Smooth muscle cell (in vitro differentiated cells): ENCODE measurements around the gene NFKBIB. TPM values are rescaled to one million over a fixed set of nuclear protein-coding genes. Genes with fewer than 3 reads are reported as not detected.
A peak's percentile ranks its signal among the peaks of the same experiment; 100 is the strongest.

Experiments
- DNase-seq: peaks from one replicate; lab custom pipeline; 2025; ENCODE audit not compliant: unreplicated experiment; lab: John Stamatoyannopoulos, UW
- H2AFZ ChIP-seq: fragments of 200-600 bp; sonication (generic); 2 replicates; pipeline ENCODE4 v1.6.0; 2016; ENCODE audit warnings: antibody characterized with exemption, low read depth, mild to moderate bottlenecking
- H3F3A ChIP-seq: fragments of 200-600 bp; sonication (generic); 2 replicates; pipeline ENCODE4 v1.6.0; 2017; ENCODE audit warnings: antibody characterized with exemption, low read depth
- H3K27ac ChIP-seq: fragments of 200-600 bp; sonication (generic); 2 replicates; pipeline ENCODE4 v1.5.1; 2016; ENCODE audit warnings: low read depth, mild to moderate bottlenecking
- H3K27me3 ChIP-seq: fragments of 200-600 bp; sonication (generic); 2 replicates; pipeline ENCODE4 v1.6.1; 2016; ENCODE audit warnings: low read depth, mild to moderate bottlenecking
- H3K36me3 ChIP-seq: fragments of 200-600 bp; sonication (generic); 2 replicates; pipeline ENCODE4 v1.5.1; 2016; ENCODE audit warnings: low read depth
- H3K4me1 ChIP-seq: fragments of 200-600 bp; sonication (generic); 2 replicates; pipeline ENCODE4 v1.5.1; 2016; ENCODE audit warnings: low read depth
- H3K4me2 ChIP-seq: fragments of 200-600 bp; sonication (generic); 2 replicates; pipeline ENCODE4 v1.6.0; 2016; ENCODE audit warnings: mild to moderate bottlenecking
- H3K4me3 ChIP-seq: fragments of 200-600 bp; sonication (generic); 2 replicates; pipeline ENCODE4 v1.5.1; 2016; ENCODE audit warnings: mild to moderate bottlenecking
- H3K79me2 ChIP-seq: fragments of 200-600 bp; sonication (generic); 2 replicates; pipeline ENCODE4 v1.6.0; 2016; ENCODE audit warnings: low read depth, mild to moderate bottlenecking
- H3K9ac ChIP-seq: fragments of 200-600 bp; sonication (generic); 2 replicates; pipeline ENCODE4 v1.6.0; 2016; ENCODE audit warnings: low read depth
- H3K9me3 ChIP-seq: fragments of 200-600 bp; sonication (generic); replicated peaks from 2 replicates; pipeline ENCODE4 v1.5.1; 2016; ENCODE audit warnings: low read depth
- H4K20me1 ChIP-seq: fragments of 200-600 bp; sonication (generic); 2 replicates; pipeline ENCODE4 v1.6.0; 2016; ENCODE audit warnings: low read depth
- WGBS: methylation state at CpG from one replicate; pipeline ENCODE4 v1.1.7; 2016; ENCODE audit warnings: low lambda C conversion rate; 5-methylcytosine and 5-hydroxymethylcytosine counted together
- polyA plus RNA-seq: library from polyadenylated mRNA; unstranded; fragments of >200 nt; fragmentation: Nextera tagmentation; extraction: Ambion mirVana; gene quantifications from 2 replicates; pipeline ENCODE4 v1.2.1, GENCODE V29; 2016
- total RNA-seq: library from RNA; depleted of rRNA; stranded (reverse); fragments of >200 nt; gene quantifications from 2 replicates; pipeline ENCODE4 v1.2.3, GENCODE V29; 2014
- TF ChIP-seq, protein P1 (sequence below): fragments of 200-600 bp; sonication (generic); IDR thresholded peaks from 2 replicates; pipeline ENCODE4 v1.5.1; 2017; ENCODE audit warnings: borderline replicate concordance, mild to moderate bottlenecking, antibody characterized with exemption; ENCODE audit not compliant: insufficient read depth, poor library complexity, severe bottlenecking

Gene NFKBIB
- total and polyA plus RNA-seq, 2 experiments from 2014 or later, result 10.9 to 19.2 TPM

DNA sequence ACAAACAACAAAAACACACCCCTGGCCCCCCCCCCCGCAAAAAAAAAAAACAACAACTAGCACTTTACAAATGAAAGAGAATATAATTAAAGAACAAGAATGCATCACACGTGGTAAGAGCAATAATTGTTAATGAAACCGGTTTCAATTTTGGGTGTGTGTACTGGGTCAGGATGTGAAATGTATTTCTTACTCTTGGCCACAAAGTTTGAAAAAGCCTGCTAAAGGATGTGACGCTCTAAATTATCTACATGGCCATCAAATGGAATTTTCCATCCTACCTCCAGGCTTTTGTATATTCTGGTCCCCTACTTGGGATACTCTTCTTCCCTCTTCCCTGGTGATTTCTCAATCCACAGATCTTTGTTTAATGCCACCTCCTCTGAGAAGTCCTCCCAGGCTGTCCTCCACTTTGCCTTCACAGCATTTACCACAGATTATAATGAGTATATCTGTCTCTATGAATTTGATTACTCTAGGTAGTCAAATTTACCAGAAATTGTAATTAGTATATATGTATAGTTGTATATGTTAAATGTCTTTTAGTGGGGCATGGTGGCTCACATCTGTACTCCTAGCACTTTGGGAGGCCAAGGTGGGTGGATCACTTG, 28.7 kb downstream of the NFKBIB start:
- no peak for DNase-seq
- Histone ChIP-seq H3K27me3 (no peaks in the 10 kb centered on the region), H4K20me1 (no peaks in the 10 kb centered on the region), H3K79me2 (peaks cover 30% of the 10 kb centered on the region), H3F3A (no peaks in the 10 kb centered on the region), H3K36me3 (no peaks in the 10 kb centered on the region), H3K4me3 (no peak overlapping the region), H3K4me1 (peaks cover 4% of the 10 kb centered on the region), H3K27ac (no peak overlapping the region), H3K9ac (no peak overlapping the region), H2AFZ (no peak overlapping the region), H3K9me3 (no peaks in the 10 kb centered on the region), H3K4me2 (no peak overlapping the region)
- WGBS, result 97% methylated on average over 4 of the region's 4 CpGs
- TF ChIP-seq, protein P1, sequence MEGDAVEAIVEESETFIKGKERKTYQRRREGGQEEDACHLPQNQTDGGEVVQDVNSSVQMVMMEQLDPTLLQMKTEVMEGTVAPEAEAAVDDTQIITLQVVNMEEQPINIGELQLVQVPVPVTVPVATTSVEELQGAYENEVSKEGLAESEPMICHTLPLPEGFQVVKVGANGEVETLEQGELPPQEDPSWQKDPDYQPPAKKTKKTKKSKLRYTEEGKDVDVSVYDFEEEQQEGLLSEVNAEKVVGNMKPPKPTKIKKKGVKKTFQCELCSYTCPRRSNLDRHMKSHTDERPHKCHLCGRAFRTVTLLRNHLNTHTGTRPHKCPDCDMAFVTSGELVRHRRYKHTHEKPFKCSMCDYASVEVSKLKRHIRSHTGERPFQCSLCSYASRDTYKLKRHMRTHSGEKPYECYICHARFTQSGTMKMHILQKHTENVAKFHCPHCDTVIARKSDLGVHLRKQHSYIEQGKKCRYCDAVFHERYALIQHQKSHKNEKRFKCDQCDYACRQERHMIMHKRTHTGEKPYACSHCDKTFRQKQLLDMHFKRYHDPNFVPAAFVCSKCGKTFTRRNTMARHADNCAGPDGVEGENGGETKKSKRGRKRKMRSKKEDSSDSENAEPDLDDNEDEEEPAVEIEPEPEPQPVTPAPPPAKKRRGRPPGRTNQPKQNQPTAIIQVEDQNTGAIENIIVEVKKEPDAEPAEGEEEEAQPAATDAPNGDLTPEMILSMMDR, result no peak

DNA sequence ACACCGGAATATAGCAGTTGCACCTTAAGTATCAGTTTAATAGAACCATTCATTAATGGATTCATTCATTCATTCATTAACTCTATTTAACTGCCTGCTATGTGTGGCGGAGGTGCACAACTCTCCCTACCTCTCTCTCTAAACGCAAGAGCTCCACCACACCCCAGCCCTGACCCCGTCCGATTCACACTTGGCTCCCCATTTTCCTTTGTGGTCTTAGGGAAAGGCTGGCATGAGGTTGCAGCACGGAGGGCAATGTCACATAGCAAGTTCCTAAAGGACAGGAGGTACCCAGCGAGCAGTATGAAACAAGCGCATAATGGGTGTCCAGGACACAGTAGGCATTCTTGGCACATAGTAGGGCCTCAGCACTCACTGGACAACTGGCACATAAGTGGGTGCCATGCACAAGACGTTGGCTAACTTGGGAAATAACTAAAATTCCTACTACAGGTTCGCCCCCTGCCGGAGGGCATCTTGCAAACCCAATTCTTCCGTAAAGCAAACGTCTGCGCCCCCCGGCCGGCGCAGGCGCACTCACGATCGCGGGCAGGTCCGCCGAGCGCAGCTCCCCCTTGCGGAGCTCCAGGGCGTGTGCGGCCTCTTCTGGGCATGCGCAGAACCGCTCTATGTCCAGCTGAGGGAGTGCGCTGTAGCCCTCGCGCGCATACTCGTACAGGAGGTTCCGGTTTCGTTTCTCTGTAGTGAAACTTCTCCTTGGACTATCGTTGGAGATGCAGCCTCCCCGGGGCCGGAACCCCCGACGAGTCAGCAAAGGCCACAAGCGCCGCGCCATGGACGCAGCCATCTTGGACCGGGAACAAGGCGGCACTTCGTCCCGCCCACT, 30.4 kb downstream of the NFKBIB start, which contains the start of gene SARS2:
SARS2 (minus strand) TSS at position 835 of the 847 bp plus-strand sequence; CDS start at position 808, 27 bp downstream.
- TF ChIP-seq, protein P1, result peak; percentile 98
- Histone ChIP-seq H3K27me3 (no peaks in the 10 kb centered on the region), H2AFZ (peak within 1 kb of the TSS; percentile 97), H3K4me1 (peaks cover 4% of the 10 kb centered on the region), H3K27ac (peak within 1 kb of the TSS; percentile 91), H3K9me3 (no peaks in the 10 kb centered on the region), H3K79me2 (peaks cover 30% of the 10 kb centered on the region), H3K4me2 (peak within 1 kb of the TSS; percentile 88), H4K20me1 (no peaks in the 10 kb centered on the region), H3K36me3 (no peaks in the 10 kb centered on the region), H3K4me3 (peak within 1 kb of the TSS; percentile 89), H3K9ac (peak within 1 kb of the TSS; percentile 95), H3F3A (no peaks in the 10 kb centered on the region)
- peak; percentile 99 for DNase-seq
- 4% methylated on average over 49 of the region's 49 CpGs for WGBS

DNA sequence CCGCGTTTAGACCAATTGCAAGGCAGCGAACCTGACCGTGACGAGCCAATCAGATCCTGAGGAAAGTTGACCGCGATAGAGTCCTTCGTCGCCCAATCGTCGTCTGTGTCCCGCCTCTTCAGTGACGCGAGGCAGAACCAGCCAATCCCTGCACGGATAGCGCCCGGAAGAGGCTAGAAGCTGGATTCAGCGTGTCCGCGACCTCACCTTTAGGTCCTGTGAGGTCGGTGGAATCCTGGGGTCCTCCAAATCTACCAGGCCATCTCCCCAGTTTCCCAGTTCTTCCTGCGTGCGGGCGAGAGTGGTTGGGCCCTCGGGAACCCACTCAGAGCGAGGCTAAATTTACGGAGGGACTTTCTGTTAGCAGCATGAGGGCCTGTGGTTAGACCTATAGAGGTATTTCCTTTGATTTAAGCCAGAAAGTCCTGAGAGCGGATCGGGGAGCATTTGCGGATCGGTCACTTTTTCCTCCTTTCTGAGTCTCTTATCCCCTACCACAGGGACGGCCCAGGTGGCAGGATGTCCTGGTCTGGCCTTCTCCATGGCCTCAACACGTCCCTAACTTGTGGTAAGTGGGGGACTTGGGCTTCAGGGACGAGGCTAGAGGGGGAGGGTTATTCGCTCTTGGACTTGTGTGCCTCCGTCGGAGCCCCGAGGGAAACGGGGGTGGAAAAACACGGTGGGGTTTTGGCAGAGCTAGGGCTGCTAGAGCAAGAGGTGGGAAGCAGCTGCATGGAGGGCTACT, 31.2 kb downstream of the NFKBIB start, which contains the start of gene MRPS12:
MRPS12 (plus strand) TSS at position 169 of the 745 bp plus-strand sequence; CDS start at position 520, 351 bp downstream.
- Histone ChIP-seq H3K9me3 (no peaks in the 10 kb centered on the region), H2AFZ (peak within 1 kb of the TSS; percentile 97), H3K79me2 (peaks cover 30% of the 10 kb centered on the region), H3K4me1 (peaks cover 4% of the 10 kb centered on the region), H4K20me1 (no peaks in the 10 kb centered on the region), H3K27me3 (no peaks in the 10 kb centered on the region), H3K4me2 (peak within 1 kb of the TSS; percentile 88), H3K36me3 (no peaks in the 10 kb centered on the region), H3K9ac (peak within 1 kb of the TSS; percentile 95), H3F3A (no peaks in the 10 kb centered on the region), H3K27ac (peak within 1 kb of the TSS; percentile 91), H3K4me3 (peak within 1 kb of the TSS; percentile 89)
- under 1% methylated on average over 40 of the region's 40 CpGs for WGBS
- no peak for DNase-seq
- TF ChIP-seq, protein P1, result no peak
